SK-N-SH (cell line): ENCODE measurements around the gene STAT5B. TPM values are rescaled to one million over a fixed set of nuclear protein-coding genes. Genes with fewer than 3 reads are reported as not detected.

Source experiments
- CTCF ChIA-PET: fragments of 300-600, 350-600 bp; formaldehyde crosslinking; extraction: SDS; loops from one replicate; lab custom pipeline; 2021; lab: Yijun Ruan, JAX
- POLR2A ChIA-PET: fragments of 350-600 bp; sonication (Branson Sonifier 250); formaldehyde crosslinking; extraction: SDS; loops from one replicate; lab custom pipeline; 2020; ENCODE audit warnings: antibody characterized with exemption, inconsistent platforms; lab: Yijun Ruan, JAX
- DNase-seq: peaks from one replicate; pipeline ENCODE4 v3.0.0; 2012
- H2AFZ ChIP-seq: fragments of 200-600 bp; sonication (generic); 2 replicates; pipeline ENCODE4 v1.8.1; 2016; ENCODE audit warnings: antibody characterized with exemption, mild to moderate bottlenecking, low read depth
- H3F3A ChIP-seq: fragments of 200-600 bp; sonication (generic); replicated peaks from 2 replicates; pipeline ENCODE3; 2016; ENCODE audit warnings: antibody characterized with exemption, mild to moderate bottlenecking; ENCODE audit not compliant: insufficient read depth
- H3K27ac ChIP-seq, 2 experiments: fragments of 200-500 bp in 1 of 2; fragments of 200-600 bp in 1 of 2; sonication (Bioruptor generic) in 1 of 2; sonication (generic), shearing (Covaris generic) in 1 of 2; 2 replicates each; pipeline versions ENCODE4 v1.5.1 to v1.6.1; 2014 to 2016; ENCODE audit warnings: low read depth in 2 of 2, inconsistent platforms in 1 of 2, low read length in 1 of 2, mild to moderate bottlenecking in 1 of 2, mixed read lengths in 1 of 2
- H3K27me3 ChIP-seq: fragments of 200-600 bp; sonication (generic), shearing (Covaris generic); 2 replicates; pipeline ENCODE4 v1.6.1; 2016; ENCODE audit warnings: mixed run types; ENCODE audit not compliant: insufficient read depth
- H3K36me3 ChIP-seq, 2 experiments: fragments of 200-500 bp in 1 of 2; fragments of 200-600 bp in 1 of 2; sonication (Bioruptor generic) in 1 of 2; sonication (generic) in 1 of 2; replicated peaks in 1 of 2; 2 replicates each; pipeline versions ENCODE3 to v1.5.1; 2014 to 2016; ENCODE audit warnings: low read length in 1 of 2, mild to moderate bottlenecking in 1 of 2; ENCODE audit not compliant: insufficient read depth in 2 of 2, control insufficient read depth in 1 of 2
- H3K4me1 ChIP-seq, 2 experiments: fragments of 200-500 bp in 1 of 2; fragments of 200-600 bp in 1 of 2; sonication (Bioruptor generic) in 1 of 2; sonication (generic), shearing (Covaris generic) in 1 of 2; 2 replicates each; pipeline versions ENCODE4 v1.5.1 to v1.6.1; 2014 to 2016; ENCODE audit warnings: low read depth in 1 of 2, low read length in 1 of 2, mixed run types in 1 of 2; ENCODE audit not compliant: insufficient read depth in 2 of 2, control insufficient read depth in 1 of 2
- H3K4me2 ChIP-seq: fragments of 200-600 bp; sonication (generic), shearing (Covaris generic); 2 replicates; pipeline ENCODE4 v1.6.1; 2017; ENCODE audit warnings: mixed run types
- H3K4me3 ChIP-seq, 2 experiments: fragments of 200-500 bp in 1 of 2; fragments of 200-600 bp in 1 of 2; sonication (Bioruptor generic) in 1 of 2; sonication (generic), shearing (Covaris generic) in 1 of 2; 2 replicates each; pipeline versions ENCODE4 v1.5.1 to v1.8.1; 2014 to 2016; ENCODE audit warnings: low read depth in 2 of 2, inconsistent platforms in 1 of 2, low read length in 1 of 2, mild to moderate bottlenecking in 1 of 2, mixed read lengths in 1 of 2, moderate library complexity in 1 of 2
- H3K79me2 ChIP-seq: fragments of 200-600 bp; sonication (generic); 2 replicates; pipeline ENCODE4 v1.8.1; 2017; ENCODE audit warnings: mild to moderate bottlenecking; ENCODE audit not compliant: insufficient read depth
- H3K9ac ChIP-seq: fragments of 200-600 bp; sonication (generic); 2 replicates; pipeline ENCODE4 v1.6.1; 2017; ENCODE audit warnings: mixed run types
- H3K9me2 ChIP-seq: fragments of 200-600 bp; sonication (generic); 2 replicates; pipeline ENCODE4 v1.6.1; 2017; ENCODE audit warnings: mixed run types
- H3K9me3 ChIP-seq: fragments of 200-600 bp; sonication (generic); 2 replicates; pipeline ENCODE4 v1.6.1; 2017; ENCODE audit warnings: mixed run types, mild to moderate bottlenecking, moderate library complexity
- H4K20me1 ChIP-seq: fragments of 200-600 bp; sonication (generic); 2 replicates; pipeline ENCODE4 v1.6.1; 2017; ENCODE audit warnings: mild to moderate bottlenecking, mixed run types; ENCODE audit not compliant: insufficient read depth
- CHD2 ChIP-seq: fragments of 150-350 bp; IDR thresholded peaks from 2 replicates; pipeline ENCODE4 v1.6.1; 2018; ENCODE audit warnings: low read length; ENCODE audit not compliant: partially characterized antibody
- EP300 ChIP-seq, 2 experiments: IDR thresholded peaks; 2 replicates each; pipeline versions ENCODE4 v1.4.0 to v1.6.1; 2012; ENCODE audit warnings: borderline replicate concordance in 1 of 2, low read depth in 1 of 2, low read length in 1 of 2
- FOSL2 ChIP-seq: IDR thresholded peaks from 2 replicates; pipeline ENCODE4 v1.4.0; 2012; ENCODE audit warnings: low read depth, mild to moderate bottlenecking, moderate library complexity, borderline replicate concordance
- GABPA ChIP-seq: IDR thresholded peaks from 2 replicates; pipeline ENCODE4 v1.4.0; 2012; ENCODE audit warnings: low read depth, mild to moderate bottlenecking
- IRF3 ChIP-seq: fragments of 150-350 bp; IDR thresholded peaks from 2 replicates; pipeline ENCODE4 v1.6.1; 2016; ENCODE audit warnings: mild to moderate bottlenecking, low read depth, low read length
- MEF2A ChIP-seq: IDR thresholded peaks from 2 replicates; pipeline ENCODE4 v1.4.0; 2012; ENCODE audit warnings: low read depth, borderline replicate concordance
- MXI1 ChIP-seq: IDR thresholded peaks from 2 replicates; pipeline ENCODE4 v1.6.1; 2012; ENCODE audit warnings: mild to moderate bottlenecking, low read depth, low read length, improper control_type of control experiment
- NFIC ChIP-seq: IDR thresholded peaks from 2 replicates; pipeline ENCODE4 v1.4.0; 2012; ENCODE audit warnings: borderline replicate concordance
- RAD21 ChIP-seq: IDR thresholded peaks from 2 replicates; pipeline ENCODE4 v1.6.1; 2012; ENCODE audit warnings: mild to moderate bottlenecking, low read length
- RCOR1 ChIP-seq: fragments of 150-350 bp; IDR thresholded peaks from 2 replicates; pipeline ENCODE4 v1.6.1; 2017; ENCODE audit warnings: antibody characterized with exemption, low read length
- REST ChIP-seq: IDR thresholded peaks from 2 replicates; pipeline ENCODE4 v1.6.1; 2012; ENCODE audit warnings: mild to moderate bottlenecking, low read depth, low read length, moderate library complexity
- RFX5 ChIP-seq: IDR thresholded peaks from 2 replicates; pipeline ENCODE4 v1.6.1; 2012; ENCODE audit warnings: mild to moderate bottlenecking, improper control_type of control experiment, low read length
- RXRA ChIP-seq: IDR thresholded peaks from 2 replicates; pipeline ENCODE4 v1.4.0; 2012; ENCODE audit warnings: low read depth, mild to moderate bottlenecking, borderline replicate concordance
- SIN3A ChIP-seq: IDR thresholded peaks from 2 replicates; pipeline ENCODE4 v1.6.1; 2012; ENCODE audit warnings: low read depth, mild to moderate bottlenecking, low read length, moderate library complexity, borderline replicate concordance
- TCF12 ChIP-seq: IDR thresholded peaks from 2 replicates; pipeline ENCODE4 v1.4.0; 2012
- USF2 ChIP-seq: fragments of 150-350 bp; IDR thresholded peaks from 2 replicates; pipeline ENCODE4 v1.6.1; 2017; ENCODE audit warnings: antibody characterized with exemption, low read length, low read depth, borderline replicate concordance
- ZBTB33 ChIP-seq: IDR thresholded peaks from 2 replicates; pipeline ENCODE4 v1.4.0; 2012; ENCODE audit warnings: low read depth, borderline replicate concordance
- WGBS: methylation state at CpG from one replicate; pipeline ENCODE4 v1.1.6; 2017; ENCODE audit warnings: low lambda C conversion rate; 5-methylcytosine and 5-hydroxymethylcytosine counted together
- polyA plus RNA-seq, 3 experiments: library from polyadenylated mRNA; depleted of rRNA; stranded (reverse); fragments of >200 nt; gene quantifications; 2 replicates each; pipeline ENCODE4 v1.2.3, GENCODE V29; 2012
- TF ChIP-seq, protein P1 (sequence below): fragments of 200-600 bp; sonication (generic); IDR thresholded peaks from 2 replicates; pipeline ENCODE4 v1.6.1; 2017; ENCODE audit warnings: antibody characterized with exemption, mild to moderate bottlenecking, moderate library complexity

STAT5B gene
- polyA plus RNA-seq, 1 of the 3 experiments (the other 2 are of a cell fraction), result 23.6 TPM

- ChIA-PET POLR2A (no interaction called here), CTCF (interaction anchor here (1.4 to 2.5 kb wide), 4 partner anchors 11 to 169 kb away, joined by 3 to 15 read pairs (median 8); no protein-coding TSS in a partner anchor)
- no peak for TF ChIP-seq MEF2A
- TF ChIP-seq CHD2, result no peak
- no peak for TF ChIP-seq RXRA
- TF ChIP-seq EP300 (IDR thresholded peaks at IDR 0.05; ENCODE audit: borderline replicate concordance in 1 of 2, low read depth in 1 of 2, low read length in 1 of 2), result no peak
- TF ChIP-seq REST, result no peak
- no peak for TF ChIP-seq GABPA
- no peak for TF ChIP-seq RCOR1
- TF ChIP-seq IRF3, result no peak
- no peak for TF ChIP-seq MXI1
- no peak for TF ChIP-seq TCF12
- TF ChIP-seq RAD21, result no peak
- TF ChIP-seq NFIC, result no peak
- TF ChIP-seq RFX5, result no peak
These were observed 39.4 kb downstream of the STAT5B start for GRCh38 chr17:42236760-42237159.

GRCh38 chr17:42233994-42234393, 42.2 kb downstream of the STAT5B start:
- Histone ChIP-seq H3F3A (no peaks in the 10 kb centered on the region), H2AFZ (no peak overlapping the region), H3K9me3 (no peaks in the 10 kb centered on the region), H3K4me3 (no peak overlapping the region), H3K36me3 (peaks cover 0 to 10% of the 10 kb centered on the region in 2 experiments), H3K79me2 (peaks cover 55% of the 10 kb centered on the region), H3K9me2 (no peaks in the 10 kb centered on the region), H4K20me1 (no peaks in the 10 kb centered on the region), H3K4me1 (no peaks in the 10 kb centered on the region; a peak in 1 of 4 replicates), H3K27me3 (no peaks in the 10 kb centered on the region), H3K9ac (no peak overlapping the region), H3K4me2 (no peak overlapping the region), H3K27ac (no peak overlapping the region)
- ChIA-PET CTCF (interaction anchor here (0.6 to 1.2 kb wide), 3 partner anchors 12 to 21 kb away, joined by 3 to 5 read pairs (median 3); no protein-coding TSS in a partner anchor), POLR2A (no interaction called here)
- no peak for DNase-seq
- 92% methylated on average over 2 of the region's 2 CpGs for WGBS
- TF ChIP-seq USF2 (no peak), ZBTB33 (no peak), SIN3A (no peak), FOSL2 (no peak), TCF12 (no peak), RCOR1 (no peak)
- TF ChIP-seq, protein P1, sequence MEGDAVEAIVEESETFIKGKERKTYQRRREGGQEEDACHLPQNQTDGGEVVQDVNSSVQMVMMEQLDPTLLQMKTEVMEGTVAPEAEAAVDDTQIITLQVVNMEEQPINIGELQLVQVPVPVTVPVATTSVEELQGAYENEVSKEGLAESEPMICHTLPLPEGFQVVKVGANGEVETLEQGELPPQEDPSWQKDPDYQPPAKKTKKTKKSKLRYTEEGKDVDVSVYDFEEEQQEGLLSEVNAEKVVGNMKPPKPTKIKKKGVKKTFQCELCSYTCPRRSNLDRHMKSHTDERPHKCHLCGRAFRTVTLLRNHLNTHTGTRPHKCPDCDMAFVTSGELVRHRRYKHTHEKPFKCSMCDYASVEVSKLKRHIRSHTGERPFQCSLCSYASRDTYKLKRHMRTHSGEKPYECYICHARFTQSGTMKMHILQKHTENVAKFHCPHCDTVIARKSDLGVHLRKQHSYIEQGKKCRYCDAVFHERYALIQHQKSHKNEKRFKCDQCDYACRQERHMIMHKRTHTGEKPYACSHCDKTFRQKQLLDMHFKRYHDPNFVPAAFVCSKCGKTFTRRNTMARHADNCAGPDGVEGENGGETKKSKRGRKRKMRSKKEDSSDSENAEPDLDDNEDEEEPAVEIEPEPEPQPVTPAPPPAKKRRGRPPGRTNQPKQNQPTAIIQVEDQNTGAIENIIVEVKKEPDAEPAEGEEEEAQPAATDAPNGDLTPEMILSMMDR, result no peak

More at GRCh38 chr17:42236760-42237159, 39.4 kb downstream of the STAT5B start:
- H3K9me2 ChIP-seq, result no peaks in the 10 kb centered on the region
- DNase-seq, result no peak
- no peaks in the 10 kb centered on the region; the same call in 1 of the 2 replicates for H4K20me1 ChIP-seq
- H3K4me3 ChIP-seq, result no peak overlapping the region
- no peaks in the 10 kb centered on the region; a peak in 1 of 4 replicates for H3K4me1 ChIP-seq
- peaks cover 81% of the 10 kb centered on the region for H3K79me2 ChIP-seq
- H3K27me3 ChIP-seq, result no peaks in the 10 kb centered on the region
- no peaks in the 10 kb centered on the region for H3K36me3 ChIP-seq
- 95% methylated on average over 7 of the region's 7 CpGs for WGBS
- H3K9ac ChIP-seq, result no peak overlapping the region
- no peak overlapping the region for H3K4me2 ChIP-seq
- H3K9me3 ChIP-seq, result no peaks in the 10 kb centered on the region
- H2AFZ ChIP-seq, result no peak overlapping the region
- H3K27ac ChIP-seq, result no peak overlapping the region
- no peaks in the 10 kb centered on the region for H3F3A ChIP-seq
